ENCODE data around the gene CREB3L1.
A peak's percentile ranks its signal among the peaks of the same experiment; 100 is the strongest.

CREB3L1 gene

GRCh38 chr11:46330154-46330553 lies 52.7 kb downstream of the CREB3L1 start:
- no peak for DNase-seq

GRCh38 chr11:46330563-46331281 lies 53.3 kb downstream of the CREB3L1 start:
- no peak for DNase-seq

- peak; percentile 36 for DNase-seq
These were observed 54.0 kb downstream of the CREB3L1 start for GRCh38 chr11:46331282-46331984.

- DNase-seq: no peak
These were observed 54.7 kb downstream of the CREB3L1 start for GRCh38 chr11:46332093-46332567.

- peak; percentile 76 for DNase-seq
These were observed 55.3 kb downstream of the CREB3L1 start for GRCh38 chr11:46332568-46333393.

- DNase-seq: peak; percentile 36
These were observed 56.0 kb downstream of the CREB3L1 start for GRCh38 chr11:46333394-46333947.

- no peak for DNase-seq
These were observed 56.7 kb downstream of the CREB3L1 start for GRCh38 chr11:46334211-46334610.

- no peak for DNase-seq
These were observed 57.8 kb downstream of the CREB3L1 start for GRCh38 chr11:46335271-46335670.

- no peak for DNase-seq
These were observed 58.6 kb downstream of the CREB3L1 start for GRCh38 chr11:46335890-46336562.

GRCh38 chr11:46336563-46337180 lies 59.2 kb downstream of the CREB3L1 start:
- no peak for DNase-seq

DNA sequence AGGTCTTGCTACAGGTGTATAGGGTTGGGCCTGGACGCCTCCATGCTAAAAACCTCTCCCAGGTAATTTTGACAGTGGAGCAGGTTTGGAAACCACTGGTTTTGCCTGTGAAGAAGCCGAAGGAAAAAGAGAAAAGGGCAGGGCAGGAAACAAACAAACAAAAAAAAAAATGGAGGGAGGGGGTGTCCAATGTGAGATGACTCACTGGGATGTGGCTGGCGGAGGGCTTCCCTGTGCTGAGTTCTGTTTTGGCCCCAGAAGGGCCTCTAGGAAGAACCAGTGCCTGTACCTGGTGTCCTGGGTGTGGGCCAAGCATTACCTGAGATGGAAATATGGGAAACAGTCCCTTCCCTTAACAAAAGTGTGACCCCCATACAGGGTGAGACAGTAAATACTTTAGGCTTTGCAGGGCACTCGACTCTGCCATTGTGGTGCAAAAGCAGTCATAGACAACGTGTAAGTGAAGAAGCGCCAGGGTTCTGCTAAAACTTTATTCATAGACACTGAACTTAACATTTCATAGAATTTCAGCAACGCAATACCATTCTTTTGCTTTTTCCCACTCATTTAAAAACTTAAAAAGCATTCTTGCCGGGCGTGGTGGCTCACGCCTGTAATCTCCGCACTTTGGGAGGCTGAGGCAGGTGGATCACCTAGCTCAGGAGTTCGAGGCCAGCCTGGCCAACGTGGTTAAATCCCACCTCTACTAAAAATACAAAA lies 60.3 kb downstream of the CREB3L1 start:
- no peak for DNase-seq

DNA sequence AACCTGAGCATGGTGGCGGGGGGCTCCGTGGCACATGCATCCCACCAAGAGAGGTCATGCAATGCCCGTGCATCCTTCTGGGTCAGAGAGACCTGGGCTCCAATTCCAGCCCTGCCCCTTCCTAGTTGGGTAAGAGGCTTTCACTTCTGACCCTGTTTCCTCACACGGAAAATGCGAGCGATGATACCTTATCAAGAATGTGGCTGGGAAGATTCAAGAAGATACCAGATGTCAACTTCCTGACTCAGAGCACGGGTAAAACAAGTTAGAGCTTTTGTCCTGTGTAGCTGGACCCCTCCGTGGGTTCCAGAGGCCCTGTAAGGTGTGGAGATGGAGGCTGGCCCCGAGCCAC lies 61.1 kb downstream of the CREB3L1 start:
- no peak for DNase-seq

- DNase-seq: no peak
These were observed 61.7 kb downstream of the CREB3L1 start for GRCh38 chr11:46338988-46339666.

DNA sequence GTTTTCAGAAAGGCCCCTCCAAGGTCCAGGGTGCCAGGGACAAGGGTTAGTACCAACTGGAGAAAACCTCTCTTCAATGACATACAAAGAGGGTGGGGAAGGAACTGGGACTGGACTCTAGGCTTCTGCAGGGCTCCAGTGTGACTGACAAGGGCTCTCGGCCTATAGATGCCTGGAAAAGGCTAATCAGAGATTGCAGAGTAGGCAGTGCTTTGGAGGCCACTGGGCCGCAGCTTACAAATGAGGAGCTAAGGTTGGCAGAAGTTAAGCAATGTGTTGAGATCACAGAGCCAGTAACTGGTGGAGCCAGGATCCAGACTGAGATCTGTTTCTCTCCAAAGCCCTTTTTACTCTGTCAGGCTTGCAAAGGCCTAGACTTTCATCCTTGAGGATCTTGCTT lies 62.4 kb downstream of the CREB3L1 start:
- no peak for DNase-seq

DNA sequence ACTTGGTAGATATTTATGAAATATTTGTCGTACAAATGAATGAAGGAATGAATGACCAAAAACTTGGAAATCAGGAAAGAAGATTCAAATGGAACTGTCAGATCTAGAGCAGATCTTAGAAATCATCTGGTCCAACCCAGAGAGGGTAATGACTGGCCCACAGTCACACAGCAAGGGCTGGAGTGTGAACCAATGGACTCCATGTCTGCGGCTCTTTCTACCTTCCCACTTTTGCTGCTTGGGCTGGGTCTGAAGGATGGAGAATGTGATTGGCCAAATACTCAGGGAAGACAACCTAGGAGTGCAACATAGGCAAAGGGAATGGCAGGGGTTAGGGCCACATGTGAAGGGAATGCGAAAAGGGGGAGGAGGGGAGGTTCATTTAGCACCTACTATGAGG lies 64.0 kb downstream of the CREB3L1 start:
- DNase-seq: no peak

DNA sequence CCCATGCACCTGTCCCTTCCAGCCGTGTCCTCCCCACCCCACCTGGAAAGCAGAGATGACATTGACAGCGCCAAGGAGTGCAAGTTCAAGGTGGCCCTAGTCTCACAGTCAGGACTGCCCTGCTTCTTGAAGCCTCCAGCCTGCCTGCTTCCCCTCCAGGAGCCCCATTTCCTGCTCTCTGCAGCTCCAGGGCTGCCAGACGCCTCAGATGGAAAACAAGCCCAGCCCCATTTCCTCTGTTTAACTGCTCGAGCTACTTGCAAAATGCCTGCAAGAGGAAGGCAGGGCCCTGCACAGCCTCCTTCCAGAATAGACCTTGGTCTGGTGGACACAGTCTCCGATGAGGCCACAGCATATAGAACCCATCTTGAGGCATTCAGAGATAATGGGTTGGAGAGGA lies 64.8 kb downstream of the CREB3L1 start:
- no peak for DNase-seq

DNA sequence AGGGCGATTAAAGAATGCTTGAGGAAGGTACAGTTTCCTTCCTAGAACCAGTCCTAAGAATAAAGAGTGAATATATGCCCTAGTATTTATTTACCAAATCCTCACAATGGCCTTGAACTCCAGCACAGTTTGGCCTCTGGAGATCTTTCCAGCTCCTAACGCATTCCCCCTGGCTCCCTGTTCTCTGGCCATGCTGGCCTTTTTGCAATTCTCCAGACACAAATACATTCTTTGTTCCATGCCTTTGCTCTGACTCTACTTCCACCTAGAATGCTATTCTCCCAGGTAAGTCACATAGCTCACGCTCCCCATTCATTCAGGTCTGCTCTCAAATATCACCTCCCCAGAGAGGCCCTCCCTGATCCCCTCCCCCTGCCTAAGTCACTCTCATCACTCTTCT lies 66.1 kb downstream of the CREB3L1 start:
- no peak for DNase-seq

DNA sequence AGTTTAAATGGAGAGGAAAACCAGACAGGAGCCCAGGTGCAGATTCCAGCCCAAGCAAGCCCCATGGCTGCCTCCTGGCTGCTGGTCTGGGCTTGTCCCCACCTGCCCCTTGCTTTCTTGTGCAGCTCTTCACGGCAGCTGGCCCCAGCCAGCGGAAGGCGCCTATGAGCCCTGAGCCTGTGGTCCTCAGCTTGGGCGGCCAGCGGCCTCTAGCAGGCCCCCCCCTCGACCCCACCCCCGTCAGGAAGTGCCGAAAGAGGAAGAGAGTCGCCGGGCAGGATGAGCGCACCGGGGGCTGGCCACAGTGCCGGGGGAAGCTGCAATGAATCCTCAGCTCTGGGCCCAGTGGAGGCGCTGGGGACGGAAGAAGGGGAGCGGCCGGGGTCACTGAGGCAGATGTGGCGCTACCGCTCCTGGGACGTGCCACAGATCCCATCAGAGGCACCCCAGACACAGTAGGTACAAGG lies 67.7 kb downstream of the CREB3L1 start:
- no peak for DNase-seq

DNA sequence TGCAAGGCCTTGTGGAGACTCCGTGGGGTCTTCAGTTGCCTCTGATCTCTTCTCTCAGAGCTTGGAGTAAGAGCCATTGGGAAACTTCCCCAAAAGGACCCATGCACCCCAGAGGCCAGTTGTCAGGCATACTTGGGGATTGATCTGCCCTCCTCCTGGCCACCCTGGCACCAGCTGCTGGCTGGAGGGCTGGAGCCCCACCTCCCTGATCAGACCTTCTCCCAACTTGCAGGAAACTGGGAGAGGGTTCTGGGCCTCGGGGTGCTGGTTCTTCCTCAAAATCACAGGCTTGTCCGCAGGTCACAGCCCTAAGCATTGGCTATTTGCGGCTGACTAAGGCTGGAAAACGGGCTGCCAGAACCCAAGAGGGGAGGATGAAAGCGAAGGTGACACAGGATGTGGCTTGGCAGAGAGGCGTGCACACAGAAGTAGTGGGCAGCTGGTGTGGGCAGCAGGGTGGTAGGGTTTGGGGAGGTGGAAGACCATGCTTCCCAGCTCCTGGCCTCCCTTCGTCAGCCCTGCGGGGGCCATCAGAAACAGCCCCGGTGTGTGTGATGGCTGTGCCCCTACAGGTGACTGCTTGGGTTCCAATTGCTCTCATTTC lies 68.5 kb downstream of the CREB3L1 start:
- no peak for DNase-seq

DNA sequence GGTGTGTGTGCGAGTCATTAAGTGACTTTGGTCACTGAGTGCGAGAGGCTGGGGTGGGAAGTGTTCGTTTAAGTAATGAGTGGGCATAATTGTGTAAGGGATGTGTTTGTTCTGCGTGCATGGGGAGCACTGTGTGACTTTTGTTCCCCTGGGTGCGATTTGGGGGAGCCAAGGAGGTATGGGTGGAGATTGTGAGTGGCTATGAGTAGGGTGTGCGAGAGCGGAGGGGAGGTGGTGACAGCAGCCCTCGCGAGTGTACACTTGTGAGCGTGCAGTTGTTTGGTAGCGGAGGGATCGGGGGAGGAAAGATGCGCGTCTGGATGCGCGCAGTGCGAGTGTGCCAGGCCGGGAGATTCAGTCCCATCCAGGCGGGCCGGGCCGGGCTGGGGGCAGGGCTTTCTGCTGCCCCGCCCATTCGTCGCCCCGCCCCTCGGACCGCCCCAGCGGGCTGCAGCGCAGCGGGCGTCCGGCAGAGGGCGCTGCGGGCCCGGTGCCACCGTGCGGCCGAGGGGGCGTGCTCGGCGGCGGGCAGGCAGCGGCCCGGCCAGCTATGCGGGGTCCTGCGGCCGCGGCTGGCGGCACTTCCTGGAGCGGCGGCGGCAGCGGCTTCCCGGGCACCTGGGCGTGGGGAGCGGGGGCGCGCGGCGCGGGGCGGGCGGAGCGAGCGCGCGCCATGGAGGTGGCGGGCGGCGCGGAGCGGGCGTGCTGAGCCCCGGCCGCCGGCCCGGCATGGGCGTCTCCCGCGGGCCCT lies 69.6 kb downstream of the CREB3L1 start, which contains the start of gene DGKZ:
Gene DGKZ, plus strand, starts transcription at position 578 of the 751 bp plus-strand sequence. CDS start 197 bp downstream, outside the sequence.
- peak; percentile 88 for DNase-seq

Measured in stimulated activated CD4-positive, alpha-beta T cell treated with anti-CD3 and anti-CD28 coated beads, Interleukin-4, amount 100 ng/mL, for 1 hour (primary cell).